ENCODE data around the gene KASH5. TPM values are rescaled to one million over a fixed set of nuclear protein-coding genes. Genes with fewer than 3 reads are reported as not detected.

KASH5 gene
- total RNA-seq, 1 experiment from 2014 or later = not detected

GRCh38 chr19:49418511-49418910 is 30.5 kb downstream of the KASH5 start:
- H3K4me3 Mint-ChIP-seq = no peak overlapping the region
- no peak for DNase-seq
- H2BK12ac ChIP-seq (ENCODE audit: insufficient read length, low read depth, low read length) = no peak overlapping the region
- H3K14ac ChIP-seq (ENCODE audit: insufficient read depth, low read length) = no peak overlapping the region
- TF ChIP-seq, protein P1, sequence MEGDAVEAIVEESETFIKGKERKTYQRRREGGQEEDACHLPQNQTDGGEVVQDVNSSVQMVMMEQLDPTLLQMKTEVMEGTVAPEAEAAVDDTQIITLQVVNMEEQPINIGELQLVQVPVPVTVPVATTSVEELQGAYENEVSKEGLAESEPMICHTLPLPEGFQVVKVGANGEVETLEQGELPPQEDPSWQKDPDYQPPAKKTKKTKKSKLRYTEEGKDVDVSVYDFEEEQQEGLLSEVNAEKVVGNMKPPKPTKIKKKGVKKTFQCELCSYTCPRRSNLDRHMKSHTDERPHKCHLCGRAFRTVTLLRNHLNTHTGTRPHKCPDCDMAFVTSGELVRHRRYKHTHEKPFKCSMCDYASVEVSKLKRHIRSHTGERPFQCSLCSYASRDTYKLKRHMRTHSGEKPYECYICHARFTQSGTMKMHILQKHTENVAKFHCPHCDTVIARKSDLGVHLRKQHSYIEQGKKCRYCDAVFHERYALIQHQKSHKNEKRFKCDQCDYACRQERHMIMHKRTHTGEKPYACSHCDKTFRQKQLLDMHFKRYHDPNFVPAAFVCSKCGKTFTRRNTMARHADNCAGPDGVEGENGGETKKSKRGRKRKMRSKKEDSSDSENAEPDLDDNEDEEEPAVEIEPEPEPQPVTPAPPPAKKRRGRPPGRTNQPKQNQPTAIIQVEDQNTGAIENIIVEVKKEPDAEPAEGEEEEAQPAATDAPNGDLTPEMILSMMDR (conservative IDR thresholded peaks at IDR 0.05) = no peak
- H3K4me1 Mint-ChIP-seq = peaks cover 55 to 76% of the 10 kb centered on the region in 2 experiments
- no peaks in the 10 kb centered on the region; a peak in 1 of 7 replicates for H3K36me3 Mint-ChIP-seq (ENCODE audit: insufficient read depth in 1 of 3, low read depth in 3 of 3)
- no peak overlapping the region for H3K27ac Mint-ChIP-seq
- no peak overlapping the region for H3K4me2 ChIP-seq (ENCODE audit: insufficient read depth, insufficient read length, low read length)
- H4K91ac ChIP-seq (ENCODE audit: insufficient read length, low read depth, low read length) = no peak overlapping the region
- no peaks in the 10 kb centered on the region for H3K9me3 ChIP-seq (ENCODE audit: control insufficient read depth, low read depth, low read length)
- H3K27me3 Mint-ChIP-seq (ENCODE audit: low read depth) = peaks cover 37% of the 10 kb centered on the region
- peaks cover 13% of the 10 kb centered on the region for H3K23me2 ChIP-seq (ENCODE audit: insufficient read length, low read depth, low read length, poor library complexity, severe bottlenecking)
- H2BK5ac ChIP-seq (ENCODE audit: insufficient read length, low read length) = no peak overlapping the region
- no CpG with 5 or more reads among the region's 5 CpGs for WGBS (ENCODE audit: extremely low coverage, insufficient read length, low lambda C conversion rate)
- no peak overlapping the region for H2BK20ac ChIP-seq (ENCODE audit: low read depth, low read length, poor library complexity, severe bottlenecking)
- H4K8ac ChIP-seq (replicated peaks; ENCODE audit: insufficient read length, low read depth, low read length) = no peak overlapping the region
- H3K23ac ChIP-seq (ENCODE audit: insufficient read length, low read depth, low read length) = no peak overlapping the region
- no peak overlapping the region for H3K18ac ChIP-seq (ENCODE audit: insufficient read length, low read depth, low read length)
- no peaks in the 10 kb centered on the region for H4K20me1 ChIP-seq (ENCODE audit: control insufficient read depth, insufficient read depth, insufficient read length)
- H3K9me3 Mint-ChIP-seq = peaks cover 0 to 9% of the 10 kb centered on the region in 2 experiments; a peak in 2 of 5 replicates
- H3K27me3 ChIP-seq (ENCODE audit: insufficient read depth, low read length) = peaks cover 16% of the 10 kb centered on the region; the same call in 1 of the 2 replicates
- no peak overlapping the region for H2BK120ac ChIP-seq (ENCODE audit: low read depth, low read length, poor library complexity, severe bottlenecking)
- no peak overlapping the region for H3K27ac ChIP-seq (ENCODE audit: insufficient read length, low read depth, low read length)
- no peak overlapping the region for H3T11ph ChIP-seq (ENCODE audit: low read length)
- no peak overlapping the region for H2AFZ ChIP-seq (ENCODE audit: low read length)
- no peak overlapping the region for H3K9ac ChIP-seq (ENCODE audit: extremely low read depth, insufficient read length, low read length)
- H2AK5ac ChIP-seq (ENCODE audit: insufficient read length, low read length) = no peak overlapping the region
- no peaks in the 10 kb centered on the region for H3K79me2 ChIP-seq (ENCODE audit: insufficient read depth, low read length)
- H4K5ac ChIP-seq (ENCODE audit: insufficient read length, low read depth, low read length) = no peak overlapping the region
- no peak overlapping the region for H3K4ac ChIP-seq (ENCODE audit: low read depth, low read length)
- no peak overlapping the region for H2BK15ac ChIP-seq (ENCODE audit: low read depth, low read length)
- no peaks in the 10 kb centered on the region for H3K79me1 ChIP-seq (ENCODE audit: insufficient read depth, low read depth, low read length, poor library complexity, severe bottlenecking)
- no peaks in the 10 kb centered on the region; the same call in 1 of the 2 replicates for H3K4me1 ChIP-seq (ENCODE audit: insufficient read depth, low read length)
- no peak overlapping the region for H3K56ac ChIP-seq (ENCODE audit: insufficient read length, low read depth, low read length)
